Thyroid gland (tissue), 4 donors: ENCODE results near the gene SLC35F3. TPM values are rescaled to one million over a fixed set of nuclear protein-coding genes. Genes with fewer than 3 reads are reported as not detected.
A peak's percentile ranks its signal among the peaks of the same experiment; 100 is the strongest.
"Not testable (repeated sequence)": the region's sequence is repeated elsewhere in the genome, so short reads cannot be mapped to it uniquely, and the experiment has no call there.

Source experiments
- DNase-seq, 2 donors: peaks; one replicate each; pipeline ENCODE4 v3.0.0-alpha.2; 2019
- H3K27ac ChIP-seq, 3 donors: fragments of 200-600 bp; sonication (generic); 1 replicate in 2 of 3; 2 replicates in 1 of 3; pipeline ENCODE4 v1.5.1; 2016 to 2019; ENCODE audit warnings: mild to moderate bottlenecking in 1 of 3, moderate library complexity in 1 of 3
- H3K27me3 ChIP-seq: fragments of 200-600 bp; sonication (generic); one replicate; pipeline ENCODE4 v1.5.1; 2019
- H3K36me3 ChIP-seq, 2 donors: fragments of 200-600 bp; sonication (generic); one replicate each; pipeline ENCODE4 v1.5.1; 2016 to 2019
- H3K4me1 ChIP-seq, 2 donors: fragments of 200-600 bp; sonication (generic); one replicate each; pipeline ENCODE4 v1.5.1; 2017 to 2019
- H3K4me3 ChIP-seq, 3 donors: fragments of 200-600 bp; sonication (generic); replicated peaks in 1 of 3; 1 replicate in 2 of 3; 2 replicates in 1 of 3; pipeline ENCODE4 v1.5.1; 2016; ENCODE audit warnings: mild to moderate bottlenecking in 1 of 3
- H3K9me3 ChIP-seq: fragments of 200-600 bp; sonication (generic); one replicate; pipeline ENCODE4 v1.5.1; 2017
- POLR2A ChIP-seq, 2 donors: fragments of 450-650 bp; IDR thresholded peaks; one replicate each; pipeline ENCODE4 v1.6.1; 2017; ENCODE audit warnings: antibody characterized with exemption in 2 of 2, mild to moderate bottlenecking in 2 of 2, moderate library complexity in 1 of 2
- WGBS, 2 donors: methylation state at CpG; one replicate each; pipeline ENCODE4 v1.1.5; 2017; 5-methylcytosine and 5-hydroxymethylcytosine counted together
- intact Hi-C: fragments of 100-400 bp; cut with DNase I; formaldehyde crosslinking; loops from one replicate; pipeline ENCODE4 v1.15.1; 2023
- total RNA-seq, 4 donors: library from RNA; depleted of rRNA; stranded (reverse); fragments of >200 nt; gene quantifications; one replicate each; pipeline ENCODE4 v1.2.3, GENCODE V29; 2016
- TF ChIP-seq, protein P1 (sequence below), 6 experiments: fragments of 200-600 bp in 3 of 6; fragments of 450-650 bp in 3 of 6; sonication (generic) in 3 of 6; IDR thresholded peaks; one replicate each; pipeline ENCODE4 v1.5.1; 2016 to 2019; ENCODE audit warnings: antibody characterized with exemption in 6 of 6, mild to moderate bottlenecking in 2 of 6, inconsistent platforms in 1 of 6, moderate library complexity in 1 of 6

Gene SLC35F3
- total RNA-seq, 4 donors from 2014 or later = 0.89 to 1.9 (median 1.5) TPM; not detected in 1

DNA sequence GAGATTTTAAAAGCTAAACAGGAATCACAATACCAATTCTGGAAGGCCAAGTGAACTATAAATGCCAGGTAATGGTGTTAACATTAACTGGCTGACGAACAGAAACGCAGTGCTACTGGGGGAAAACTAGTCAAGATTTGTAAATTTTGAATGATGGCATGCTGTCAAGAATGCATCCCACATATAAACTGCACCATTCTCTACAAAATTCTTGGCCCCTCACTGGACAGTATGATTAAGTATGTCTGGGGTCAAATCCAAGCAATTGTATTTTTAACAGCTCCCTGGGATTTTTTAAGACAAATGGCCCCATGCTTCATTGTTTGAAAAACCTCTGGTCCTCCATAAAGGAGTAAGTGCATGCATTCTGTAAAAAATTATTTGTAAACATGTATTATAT lies 395.6 kb downstream of the SLC35F3 start:
- 77 to 82% methylated on average over 2 of the region's 2 CpGs for WGBS, 2 donors
- intact Hi-C loops = no loop called here
- DNase-seq = no peak
- no peak for TF ChIP-seq POLR2A (IDR thresholded peaks at IDR 0.05)
- TF ChIP-seq, protein P1, sequence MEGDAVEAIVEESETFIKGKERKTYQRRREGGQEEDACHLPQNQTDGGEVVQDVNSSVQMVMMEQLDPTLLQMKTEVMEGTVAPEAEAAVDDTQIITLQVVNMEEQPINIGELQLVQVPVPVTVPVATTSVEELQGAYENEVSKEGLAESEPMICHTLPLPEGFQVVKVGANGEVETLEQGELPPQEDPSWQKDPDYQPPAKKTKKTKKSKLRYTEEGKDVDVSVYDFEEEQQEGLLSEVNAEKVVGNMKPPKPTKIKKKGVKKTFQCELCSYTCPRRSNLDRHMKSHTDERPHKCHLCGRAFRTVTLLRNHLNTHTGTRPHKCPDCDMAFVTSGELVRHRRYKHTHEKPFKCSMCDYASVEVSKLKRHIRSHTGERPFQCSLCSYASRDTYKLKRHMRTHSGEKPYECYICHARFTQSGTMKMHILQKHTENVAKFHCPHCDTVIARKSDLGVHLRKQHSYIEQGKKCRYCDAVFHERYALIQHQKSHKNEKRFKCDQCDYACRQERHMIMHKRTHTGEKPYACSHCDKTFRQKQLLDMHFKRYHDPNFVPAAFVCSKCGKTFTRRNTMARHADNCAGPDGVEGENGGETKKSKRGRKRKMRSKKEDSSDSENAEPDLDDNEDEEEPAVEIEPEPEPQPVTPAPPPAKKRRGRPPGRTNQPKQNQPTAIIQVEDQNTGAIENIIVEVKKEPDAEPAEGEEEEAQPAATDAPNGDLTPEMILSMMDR (IDR thresholded peaks at IDR 0.05) = no peak
- H3K27ac ChIP-seq = no peak overlapping the region
- no peak overlapping the region for H3K4me3 ChIP-seq
- H3K27me3 ChIP-seq = no peaks in the 10 kb centered on the region
- no peaks in the 10 kb centered on the region for H3K36me3 ChIP-seq
- H3K9me3 ChIP-seq = no peaks in the 10 kb centered on the region
- H3K4me1 ChIP-seq = no peaks in the 10 kb centered on the region

DNA sequence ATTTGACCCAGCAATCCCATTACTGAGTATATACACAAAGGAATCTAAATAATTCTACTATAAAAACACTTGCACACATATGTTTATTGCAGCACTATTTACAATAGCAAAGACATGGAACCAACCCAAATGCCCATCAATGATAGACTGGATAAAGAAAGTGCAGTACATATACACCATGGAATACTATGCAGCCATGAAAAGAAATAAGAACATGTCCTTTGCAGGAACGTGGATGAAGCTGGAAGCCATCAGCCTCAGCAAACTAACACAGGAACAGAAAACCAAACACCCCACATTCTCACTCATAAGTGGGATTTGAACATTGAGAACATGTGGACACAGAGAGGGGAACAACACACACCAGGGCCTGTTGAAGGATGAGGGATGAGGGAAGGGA lies 397.2 kb downstream of the SLC35F3 start:
- H3K27ac ChIP-seq, H3K9me3 ChIP-seq, H3K4me1 ChIP-seq, H3K27me3 ChIP-seq, H3K36me3 ChIP-seq, DNase-seq, H3K4me3 ChIP-seq, intact Hi-C loops: not testable (repeated sequence)
- WGBS, 2 donors = 87 to 88% methylated on average over 1 of the region's 1 CpG

DNA sequence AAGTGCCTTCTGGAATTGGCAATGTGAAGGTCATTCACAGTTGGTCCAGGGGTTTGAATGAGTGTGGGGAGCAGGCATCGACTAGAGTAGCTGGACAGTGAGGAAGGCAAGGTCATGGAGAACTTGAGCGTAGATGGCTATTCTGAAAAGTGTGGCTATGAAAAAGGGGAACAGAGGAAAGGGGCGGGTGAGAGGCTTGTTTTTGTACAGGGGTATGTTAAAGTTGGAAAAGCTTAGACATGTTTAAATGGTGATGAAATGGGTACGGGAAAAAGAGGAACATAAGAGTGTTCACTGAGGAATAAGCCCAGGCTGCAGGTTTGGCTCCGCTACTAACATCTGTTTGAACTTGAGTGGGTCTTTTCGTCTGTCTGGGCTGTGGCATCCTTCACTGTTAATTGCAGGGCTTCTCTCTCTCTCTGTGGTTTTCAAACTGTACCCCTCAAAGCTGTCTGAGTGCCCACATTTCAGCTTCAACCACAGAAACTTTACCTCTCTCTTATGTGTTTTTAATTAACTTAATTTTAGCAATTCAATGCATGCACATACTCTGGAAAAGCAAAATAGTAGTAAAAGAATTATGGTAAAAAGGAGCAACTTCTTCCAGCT lies 398.0 kb downstream of the SLC35F3 start:
- WGBS, 2 donors = 79 to 88% methylated on average over 6 of the region's 6 CpGs
- TF ChIP-seq, protein P1 (IDR thresholded peaks at IDR 0.05) = no peak
- TF ChIP-seq POLR2A (IDR thresholded peaks at IDR 0.05) = no peak
- Histone ChIP-seq H3K27me3 (no peaks in the 10 kb centered on the region), H3K4me3 (no peak overlapping the region), H3K4me1 (no peaks in the 10 kb centered on the region), H3K9me3 (no peaks in the 10 kb centered on the region), H3K27ac (no peak overlapping the region), H3K36me3 (no peaks in the 10 kb centered on the region)
- no peak for DNase-seq
- intact Hi-C loops = no loop called here

DNA sequence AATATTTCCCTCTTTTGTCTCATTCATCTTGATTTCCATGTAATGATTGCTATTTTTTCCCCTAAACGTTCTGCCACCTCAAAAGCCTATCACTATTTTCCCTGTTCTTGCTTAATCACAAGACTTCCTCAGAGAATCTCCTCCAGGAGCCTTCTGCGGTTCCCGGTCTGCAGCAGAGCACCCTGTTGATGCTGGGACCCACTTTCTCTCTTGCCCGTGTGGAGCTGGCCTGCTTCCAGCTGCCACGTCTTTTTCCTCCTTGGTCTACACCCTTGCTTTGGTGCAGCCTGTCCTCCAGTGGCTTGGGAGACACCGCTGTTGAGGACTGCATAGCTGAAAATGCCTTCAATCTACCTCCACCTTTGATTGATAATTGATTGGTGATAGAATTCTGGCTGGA lies 398.8 kb downstream of the SLC35F3 start:
- H3K9me3 ChIP-seq = no peaks in the 10 kb centered on the region
- WGBS, 2 donors = 50 to 53% methylated on average over 6 of the region's 6 CpGs
- TF ChIP-seq, protein P1 (IDR thresholded peaks at IDR 0.05) = no peak
- TF ChIP-seq POLR2A (IDR thresholded peaks at IDR 0.05) = no peak
- intact Hi-C loops = no loop called here
- no peak overlapping the region for H3K27ac ChIP-seq
- no peak for DNase-seq
- no peaks in the 10 kb centered on the region for H3K36me3 ChIP-seq
- H3K27me3 ChIP-seq = no peaks in the 10 kb centered on the region
- H3K4me3 ChIP-seq = no peak overlapping the region
- no peaks in the 10 kb centered on the region for H3K4me1 ChIP-seq

DNA sequence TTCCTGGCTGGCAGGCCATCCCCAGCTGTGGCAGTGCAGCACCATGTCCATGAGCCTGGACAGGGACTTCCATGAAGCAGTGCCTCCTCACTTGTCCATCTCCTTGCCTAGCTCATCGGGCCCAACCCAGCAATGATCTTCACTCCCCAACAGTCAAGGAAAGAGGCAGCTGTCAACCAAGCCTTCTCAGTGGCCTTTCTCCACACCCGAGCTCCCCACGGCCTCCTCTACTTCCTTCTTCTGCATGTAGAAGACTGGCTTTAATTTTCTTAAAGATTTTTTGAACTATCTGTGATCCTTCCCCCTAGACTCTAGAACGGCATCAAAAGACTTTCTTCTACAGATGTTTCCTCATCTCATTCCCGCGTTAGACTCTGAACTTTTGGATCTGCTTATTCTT lies 403.2 kb downstream of the SLC35F3 start:
- Histone ChIP-seq H3K27ac (no peak overlapping the region), H3K4me1 (peaks cover 6 to 10% of the 10 kb centered on the region in 2 donors), H3K36me3 (no peaks in the 10 kb centered on the region), H3K27me3 (no peaks in the 10 kb centered on the region), H3K4me3 (no peak overlapping the region), H3K9me3 (no peaks in the 10 kb centered on the region)
- 93 to 94% methylated on average over 6 of the region's 6 CpGs for WGBS, 2 donors
- no peak for DNase-seq
- TF ChIP-seq, protein P1 (IDR thresholded peaks at IDR 0.05) = no peak
- TF ChIP-seq POLR2A (IDR thresholded peaks at IDR 0.05) = no peak
- intact Hi-C loops = no loop called here

DNA sequence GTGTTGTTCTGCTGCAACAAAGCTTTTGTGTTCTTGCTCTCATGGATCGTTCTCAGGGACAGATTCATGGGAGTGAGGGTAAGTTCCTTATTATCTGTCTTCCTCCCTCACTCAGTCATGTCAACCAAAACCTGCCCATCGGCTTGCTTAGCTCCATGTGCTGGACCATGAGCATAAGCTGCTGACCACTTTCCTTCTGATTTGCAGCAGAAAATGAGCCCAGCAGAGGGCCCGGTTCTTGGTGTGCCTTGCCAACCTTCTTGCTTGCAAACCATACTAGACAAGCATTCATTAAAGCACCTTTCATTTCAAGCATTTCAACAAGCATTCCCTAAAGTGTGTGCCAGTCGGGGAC lies 404.7 kb downstream of the SLC35F3 start:
- no peak overlapping the region for H3K4me3 ChIP-seq
- H3K27me3 ChIP-seq = no peaks in the 10 kb centered on the region
- peak overlapping the region in 2 of 3 donors; percentile 3 to 24 for H3K27ac ChIP-seq
- DNase-seq = no peak
- no peaks in the 10 kb centered on the region for H3K9me3 ChIP-seq
- no peaks in the 10 kb centered on the region for H3K36me3 ChIP-seq
- TF ChIP-seq, protein P1 (IDR thresholded peaks at IDR 0.05) = no peak
- no peak for TF ChIP-seq POLR2A (IDR thresholded peaks at IDR 0.05)
- WGBS, 2 donors = 37 to 38% methylated on average over 4 of the region's 4 CpGs
- peaks cover 6 to 10% of the 10 kb centered on the region in 2 donors for H3K4me1 ChIP-seq
- intact Hi-C loops = no loop called here
